ENCODE data around the gene TEX22. TPM values are rescaled to one million over a fixed set of nuclear protein-coding genes. Genes with fewer than 3 reads are reported as not detected.

TEX22 gene
- polyA plus RNA-seq, 3 donors, result 0.52 to 2.2 (median 0.57) TPM

- 97% methylated on average over 16 of the region's 19 CpGs for WGBS (ENCODE audit: insufficient coverage)
- Mint-ChIP-seq H3K4me1 (peaks cover 33% of the 10 kb centered on the region), H3K36me3 (peaks cover 21 to 47% of the 10 kb centered on the region in 2 donors), H3K27me3 (ENCODE audit: low read depth in 3 of 3) (no peaks in the 10 kb centered on the region), H3K4me3 (no peak overlapping the region), H3K27ac (no peak overlapping the region), H3K9me3 (no peaks in the 10 kb centered on the region)
- intact Hi-C loops (cut with micrococcal nuclease), result loop anchor here in 1 of 2 donors (5.0 kb wide), 1 partner anchor 87 kb away; the partner anchor contains the start of gene CRIP2
- Histone ChIP-seq H4K20me1 (ENCODE audit: insufficient read depth, low read length) (no peaks in the 10 kb centered on the region), H3K9me3 (replicated peaks in 1 of 2; ENCODE audit: control insufficient read depth in 1 of 2, insufficient read depth in 1 of 2, low read length in 2 of 2) (no peaks in the 10 kb centered on the region), H3K4me3 (replicated peaks in 1 of 3; ENCODE audit: low read depth in 2 of 3, low read length in 3 of 3) (no peak overlapping the region), H3K9ac (ENCODE audit: insufficient read depth, low read length, poor library complexity, severe bottlenecking) (no peak overlapping the region), H3K79me2 (ENCODE audit: insufficient read depth, low read length) (no peaks in the 10 kb centered on the region), H3K4me1 (ENCODE audit: control insufficient read depth in 1 of 2, insufficient read depth in 2 of 2, low read length in 2 of 2) (peaks cover 37 to 50% of the 10 kb centered on the region in 2 donors), H3K27ac (ENCODE audit: low read depth in 1 of 2, low read length in 2 of 2) (peak overlapping the region in 1 of 2 donors; percentile 31), H2AFZ (ENCODE audit: insufficient read depth, low read depth, low read length, poor library complexity, severe bottlenecking) (no peak overlapping the region), H3K36me3 (replicated peaks in 1 of 2; ENCODE audit: control insufficient read depth in 1 of 2, insufficient read depth in 2 of 2, low read length in 2 of 2) (peaks cover 28 to 29% of the 10 kb centered on the region in 2 donors), H3K27me3 (ENCODE audit: control insufficient read depth in 2 of 2, insufficient read depth in 2 of 2, low read length in 2 of 2) (no peaks in the 10 kb centered on the region), H3K4me2 (replicated peaks; ENCODE audit: extremely low read depth, low read length, poor library complexity, severe bottlenecking) (no peak overlapping the region)
- no peak for DNase-seq
- no peak for TF ChIP-seq CTCF (IDR thresholded peaks at IDR 0.05)
Measured at GRCh38 chr14:105385322-105385637, 13.1 kb upstream of the TEX22 start.

GRCh38 chr14:105385698-105386365 is 12.5 kb upstream of the TEX22 start:
- no peaks in the 10 kb centered on the region for H3K27me3 ChIP-seq (ENCODE audit: control insufficient read depth in 2 of 2, insufficient read depth in 2 of 2, low read length in 2 of 2)
- Mint-ChIP-seq H3K27me3 (ENCODE audit: low read depth in 3 of 3) (no peaks in the 10 kb centered on the region), H3K4me1 (peaks cover 38% of the 10 kb centered on the region), H3K4me3 (no peak overlapping the region), H3K36me3 (peaks cover 21 to 47% of the 10 kb centered on the region in 2 donors), H3K27ac (peak overlapping the region in 3 of 7 donors; percentile 32 to 68 (median 52)), H3K9me3 (no peaks in the 10 kb centered on the region)
- WGBS (ENCODE audit: insufficient coverage), result 85% methylated on average over 21 of the region's 22 CpGs
- no peaks in the 10 kb centered on the region for H4K20me1 ChIP-seq (ENCODE audit: insufficient read depth, low read length)
- peaks cover 28 to 29% of the 10 kb centered on the region in 2 donors for H3K36me3 ChIP-seq (replicated peaks in 1 of 2; ENCODE audit: control insufficient read depth in 1 of 2, insufficient read depth in 2 of 2, low read length in 2 of 2)
- no peak overlapping the region for H3K4me3 ChIP-seq (replicated peaks in 1 of 3; ENCODE audit: low read depth in 2 of 3, low read length in 3 of 3)
- H3K4me1 ChIP-seq (ENCODE audit: control insufficient read depth in 1 of 2, insufficient read depth in 2 of 2, low read length in 2 of 2), result peaks cover 42 to 56% of the 10 kb centered on the region in 2 donors
- no peak overlapping the region for H3K4me2 ChIP-seq (replicated peaks; ENCODE audit: extremely low read depth, low read length, poor library complexity, severe bottlenecking)
- peak in 2 of 3 donors; percentile 45 to 47 for DNase-seq
- intact Hi-C loops (cut with micrococcal nuclease), result loop anchor here in 1 of 2 donors (5.0 kb wide), 1 partner anchor 86 kb away; the partner anchor contains the start of gene CRIP2
- no peak overlapping the region for H2AFZ ChIP-seq (ENCODE audit: insufficient read depth, low read depth, low read length, poor library complexity, severe bottlenecking)
- H3K9ac ChIP-seq (ENCODE audit: insufficient read depth, low read length, poor library complexity, severe bottlenecking), result no peak overlapping the region
- no peak for TF ChIP-seq CTCF (IDR thresholded peaks at IDR 0.05)
- no peaks in the 10 kb centered on the region for H3K79me2 ChIP-seq (ENCODE audit: insufficient read depth, low read length)
- H3K9me3 ChIP-seq (replicated peaks in 1 of 2; ENCODE audit: control insufficient read depth in 1 of 2, insufficient read depth in 1 of 2, low read length in 2 of 2), result no peaks in the 10 kb centered on the region
- peak overlapping the region in 1 of 2 donors; percentile 31 for H3K27ac ChIP-seq (ENCODE audit: low read depth in 1 of 2, low read length in 2 of 2)
